HG02870 (cell line): Measurements from ENCODE around the gene NFE2L3.

Experiments
- ATAC-seq: cut with Tn5 transposase; IDR thresholded peaks from one replicate; pipeline ENCODE4 v1.9.1; 2021; ENCODE audit warnings: mild to moderate bottlenecking, moderate library complexity; ENCODE audit not compliant: unreplicated experiment

Gene NFE2L3

DNA sequence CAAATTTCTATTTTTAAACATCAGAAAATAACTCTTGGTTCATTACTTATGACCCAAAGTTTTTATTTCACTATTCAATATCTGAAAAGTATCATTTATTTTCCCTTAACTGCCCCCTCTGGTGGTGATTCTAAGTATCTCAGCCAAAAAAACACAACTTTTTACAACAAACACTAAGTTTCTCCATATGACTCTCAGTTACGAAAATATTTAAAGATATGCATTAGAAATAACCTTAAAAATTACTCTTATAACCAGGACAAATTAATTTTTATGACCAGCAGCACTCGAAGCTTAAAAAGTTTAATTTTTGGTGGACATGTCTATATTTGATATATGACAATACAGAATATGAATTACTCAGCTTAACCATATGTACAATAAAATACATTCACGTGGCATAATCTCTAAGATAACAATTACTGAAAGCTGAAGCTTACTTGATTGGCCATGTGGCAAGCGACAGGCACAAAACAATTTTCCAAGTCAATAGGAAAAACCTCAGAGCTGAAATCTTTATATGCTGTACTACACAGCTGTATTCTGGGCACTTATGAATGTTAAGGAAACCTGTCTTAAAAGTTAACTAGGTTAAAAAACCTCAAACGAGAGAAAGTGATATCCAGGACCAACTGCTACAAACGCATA, 46.3 kb downstream of the NFE2L3 start:
- ATAC-seq, result no peak

DNA sequence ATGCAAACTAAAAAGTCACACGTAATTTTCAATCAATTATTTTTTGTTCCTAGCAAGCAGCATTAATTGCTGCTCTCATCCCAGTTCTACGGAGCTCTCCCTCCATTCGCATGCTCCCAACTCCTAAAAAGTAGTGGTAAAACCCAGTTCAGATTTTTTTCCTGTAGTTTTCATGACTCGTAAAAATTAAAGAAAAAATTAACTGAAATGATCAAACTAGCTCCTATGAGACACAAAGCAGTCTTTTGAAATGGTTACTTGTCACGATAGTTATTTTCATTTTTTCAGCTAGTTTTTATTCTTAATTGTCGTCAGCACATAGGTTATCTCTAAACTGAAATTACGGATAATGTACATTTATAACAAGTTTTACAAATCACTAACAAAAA, 46.8 kb downstream of the NFE2L3 start:
- ATAC-seq, result no peak

DNA sequence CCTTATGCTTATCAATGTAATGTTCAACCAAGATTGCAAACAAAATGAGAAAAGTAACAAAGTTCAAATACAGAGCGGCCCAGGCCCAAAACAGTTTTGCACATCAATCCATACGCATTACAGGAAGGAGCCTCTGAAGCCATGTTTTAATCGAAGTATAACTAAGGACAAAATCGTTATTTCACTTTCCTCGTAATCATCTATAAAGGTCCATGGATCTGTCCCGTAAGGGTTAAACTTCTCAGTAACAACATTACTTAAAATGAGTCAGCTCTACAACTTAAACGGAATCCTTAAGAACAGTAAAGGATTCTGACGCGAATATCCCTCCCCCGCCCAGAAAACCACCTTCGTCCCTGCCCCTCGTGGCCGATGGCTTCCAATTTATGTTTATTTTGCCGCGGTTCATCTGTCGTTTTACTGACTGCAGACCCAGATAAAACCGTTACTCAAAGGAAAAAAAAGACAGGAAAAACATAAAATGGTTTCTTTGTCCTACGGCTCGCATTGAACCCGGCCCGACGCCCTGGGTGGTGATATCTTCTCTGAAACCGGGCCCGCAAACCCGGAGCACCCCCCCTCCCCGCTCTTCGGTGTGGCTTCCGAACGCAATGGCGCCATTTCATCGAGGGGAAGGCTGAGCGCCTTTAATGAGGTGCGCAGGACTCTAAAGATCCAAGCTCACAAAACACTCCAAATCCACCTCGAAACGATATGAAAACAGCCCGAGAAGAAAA, 47.5 kb downstream of the NFE2L3 start:
- no peak for ATAC-seq

DNA sequence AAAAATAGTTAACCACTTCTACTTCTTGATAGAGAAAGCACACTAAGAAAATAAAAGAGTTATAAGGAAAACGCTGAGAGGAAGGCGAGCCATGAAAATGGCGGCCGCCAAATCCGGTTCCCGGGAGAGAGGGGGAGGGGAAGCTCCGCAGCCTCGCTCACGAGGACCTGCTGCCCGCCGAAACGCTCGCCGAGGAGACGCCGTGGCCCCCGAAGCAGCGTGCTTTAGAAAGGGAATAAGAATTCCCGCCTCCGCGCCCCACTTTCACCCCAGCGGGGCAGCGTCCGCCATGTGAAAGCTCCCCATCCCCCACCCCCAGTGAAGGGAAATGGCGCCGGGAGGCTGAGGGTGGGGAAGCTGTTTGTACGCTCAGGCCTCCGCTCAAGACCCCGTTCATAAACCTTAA, 48.0 kb downstream of the NFE2L3 start:
- ATAC-seq, result no peak

DNA sequence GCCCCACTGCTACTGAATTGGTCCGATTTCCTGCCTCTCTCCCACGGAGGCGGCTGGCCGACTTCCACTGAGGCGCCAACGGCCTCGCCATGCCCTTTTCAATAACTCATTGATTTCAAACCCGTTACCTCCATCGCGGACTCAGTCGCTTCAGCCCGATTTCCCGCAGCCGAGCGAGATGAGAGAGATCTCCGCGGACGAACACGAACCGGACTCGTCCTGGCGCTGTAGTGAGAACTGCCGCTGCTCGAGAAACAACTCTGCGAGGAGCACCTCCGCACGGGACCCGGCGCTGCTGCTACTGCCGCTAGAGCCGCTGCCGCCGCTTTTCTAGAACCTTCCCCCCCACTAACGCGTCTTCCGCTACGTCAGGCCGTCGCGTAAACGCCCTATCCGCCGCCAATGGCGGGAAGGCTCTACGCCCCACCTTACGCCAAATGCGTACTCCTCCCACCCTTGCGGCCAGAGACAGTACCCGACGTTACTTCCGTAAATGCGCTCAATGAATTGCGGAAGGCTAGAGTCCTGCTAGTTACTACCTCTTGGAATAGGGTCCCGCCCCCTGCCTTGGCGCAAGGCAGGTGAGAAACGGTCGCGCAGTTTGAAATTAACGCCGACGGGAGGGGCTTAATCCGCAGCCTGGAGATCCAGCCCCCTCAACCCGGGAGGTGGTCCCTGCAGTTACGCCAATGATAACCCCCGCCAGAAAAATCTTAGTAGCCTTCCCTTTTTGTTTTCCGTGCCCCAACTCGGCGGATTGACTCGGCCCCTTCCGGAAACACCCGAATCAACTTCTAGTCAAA, 48.6 kb downstream of the NFE2L3 start, which contains the start of gene HNRNPA2B1:
HNRNPA2B1 (minus strand) TSS at position 303 of the 803 bp plus-strand sequence; CDS start at position 134, 169 bp downstream.
- peak; percentile 65 for ATAC-seq

DNA sequence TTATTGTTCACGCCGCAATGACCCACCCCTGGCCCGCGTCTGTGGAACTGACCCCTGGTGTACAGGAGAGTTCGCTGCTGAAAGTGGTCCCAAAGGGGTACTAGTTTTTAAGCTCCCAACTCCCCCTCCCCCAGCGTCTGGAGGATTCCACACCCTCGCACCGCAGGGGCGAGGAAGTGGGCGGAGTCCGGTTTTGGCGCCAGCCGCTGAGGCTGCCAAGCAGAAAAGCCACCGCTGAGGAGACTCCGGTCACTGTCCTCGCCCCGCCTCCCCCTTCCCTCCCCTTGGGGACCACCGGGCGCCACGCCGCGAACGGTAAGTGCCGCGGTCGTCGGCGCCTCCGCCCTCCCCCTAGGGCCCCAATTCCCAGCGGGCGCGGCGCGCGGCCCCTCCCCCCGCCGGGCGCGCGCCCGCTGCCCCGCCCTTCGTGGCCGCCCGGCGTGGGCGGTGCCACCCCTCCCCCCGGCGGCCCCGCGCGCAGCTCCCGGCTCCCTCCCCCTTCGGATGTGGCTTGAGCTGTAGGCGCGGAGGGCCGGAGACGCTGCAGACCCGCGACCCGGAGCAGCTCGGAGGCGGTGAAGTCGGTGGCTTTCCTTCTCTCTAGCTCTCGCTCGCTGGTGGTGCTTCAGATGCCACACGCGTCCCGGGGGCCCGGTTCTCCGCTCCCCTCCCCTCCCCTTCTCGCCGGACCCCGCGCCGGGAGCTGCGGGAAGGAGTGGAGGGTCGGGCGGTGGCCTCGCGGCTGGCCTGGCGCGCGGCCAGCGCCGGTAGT, 49.4 kb downstream of the NFE2L3 start, which contains the start of gene CBX3:
CBX3 (plus strand) TSS at position 499 of the 772 bp plus-strand sequence. CDS start 1,254 bp downstream, outside the sequence.
- peak; percentile 29 for ATAC-seq

DNA sequence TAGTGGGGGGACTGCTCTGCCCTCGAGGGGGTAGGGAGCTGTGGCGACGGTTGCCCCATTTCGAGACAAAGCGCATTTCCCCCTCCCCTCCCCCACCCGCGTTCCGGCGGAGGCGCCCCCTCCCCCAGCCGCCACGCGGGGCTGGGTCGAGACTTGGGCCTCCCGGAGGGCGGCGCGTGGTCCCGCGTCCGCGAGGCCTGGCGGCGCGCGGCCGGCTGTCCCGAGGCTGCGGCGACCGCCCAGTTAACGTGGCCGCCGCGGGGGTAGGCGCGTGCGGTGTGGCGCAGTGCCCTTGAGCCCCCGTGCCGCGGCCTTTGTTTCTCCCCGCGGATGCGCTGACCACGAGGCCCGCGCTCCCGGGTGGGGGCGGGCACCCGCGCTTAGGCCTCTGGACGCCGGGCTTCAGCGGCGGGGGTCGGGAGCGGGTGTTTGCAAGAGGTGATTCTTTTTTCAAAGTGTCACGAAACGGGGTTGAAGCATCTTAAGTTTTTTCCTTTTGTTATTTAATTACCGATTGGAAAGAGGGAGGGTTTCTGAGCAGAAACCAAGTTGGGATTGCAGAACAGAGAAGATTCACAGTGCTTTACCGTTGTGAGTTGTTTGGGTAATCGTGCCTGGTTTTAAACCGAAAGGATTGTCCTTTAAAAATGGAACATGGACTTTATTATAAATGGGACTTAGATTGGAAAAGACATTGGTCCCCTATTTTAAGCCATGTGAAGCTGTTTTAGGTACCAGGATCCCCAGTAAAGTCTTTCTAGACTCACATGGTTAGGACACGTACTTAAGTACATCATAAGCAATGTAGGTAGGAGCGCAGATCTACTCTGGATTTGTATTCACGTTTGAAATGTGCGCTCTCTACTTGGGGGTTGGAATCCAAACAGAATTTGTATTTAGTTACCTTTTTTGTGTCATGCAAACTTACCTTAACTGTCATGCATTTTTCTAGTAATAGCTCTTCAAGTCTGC, 50.3 kb downstream of the NFE2L3 start:
- ATAC-seq, result no peak

DNA sequence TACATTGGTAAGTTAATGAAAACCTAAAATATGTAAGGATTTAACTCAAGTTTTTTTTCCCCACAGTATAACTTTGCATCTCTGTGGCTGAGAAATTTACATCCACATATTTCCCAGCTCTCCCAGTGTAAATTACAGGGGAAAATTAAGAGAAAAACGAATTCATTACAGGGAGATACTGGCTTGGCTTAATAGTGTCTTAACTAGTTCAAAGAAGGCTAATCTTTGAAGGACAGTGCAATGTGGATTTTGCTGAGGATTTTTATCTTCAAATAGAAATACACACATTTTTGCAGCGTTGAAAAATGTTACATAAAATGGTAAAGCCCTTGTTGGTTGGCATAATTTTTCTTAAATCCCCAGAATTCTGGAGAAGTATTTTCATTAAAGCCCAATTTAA, 51.0 kb downstream of the NFE2L3 start:
- no peak for ATAC-seq

DNA sequence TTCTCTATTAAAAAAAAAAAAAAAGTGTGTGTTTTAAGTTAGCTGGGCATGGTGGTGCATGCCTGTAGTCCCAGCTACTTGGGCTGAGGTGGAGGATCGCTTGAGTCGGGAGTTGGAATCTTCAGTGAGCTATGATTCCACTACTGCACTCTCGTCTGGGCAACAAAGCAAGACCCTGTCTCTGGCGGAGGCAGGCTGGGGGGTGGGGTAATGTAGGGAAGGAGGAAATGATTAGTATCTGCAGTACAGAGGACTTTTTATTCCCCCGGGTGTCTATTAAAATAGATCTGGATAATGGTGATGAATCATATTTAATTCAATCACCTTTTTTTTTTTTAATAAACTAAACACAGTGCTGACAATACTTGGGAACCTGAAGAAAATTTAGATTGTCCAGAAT, 56.0 kb downstream of the NFE2L3 start:
- no peak for ATAC-seq

DNA sequence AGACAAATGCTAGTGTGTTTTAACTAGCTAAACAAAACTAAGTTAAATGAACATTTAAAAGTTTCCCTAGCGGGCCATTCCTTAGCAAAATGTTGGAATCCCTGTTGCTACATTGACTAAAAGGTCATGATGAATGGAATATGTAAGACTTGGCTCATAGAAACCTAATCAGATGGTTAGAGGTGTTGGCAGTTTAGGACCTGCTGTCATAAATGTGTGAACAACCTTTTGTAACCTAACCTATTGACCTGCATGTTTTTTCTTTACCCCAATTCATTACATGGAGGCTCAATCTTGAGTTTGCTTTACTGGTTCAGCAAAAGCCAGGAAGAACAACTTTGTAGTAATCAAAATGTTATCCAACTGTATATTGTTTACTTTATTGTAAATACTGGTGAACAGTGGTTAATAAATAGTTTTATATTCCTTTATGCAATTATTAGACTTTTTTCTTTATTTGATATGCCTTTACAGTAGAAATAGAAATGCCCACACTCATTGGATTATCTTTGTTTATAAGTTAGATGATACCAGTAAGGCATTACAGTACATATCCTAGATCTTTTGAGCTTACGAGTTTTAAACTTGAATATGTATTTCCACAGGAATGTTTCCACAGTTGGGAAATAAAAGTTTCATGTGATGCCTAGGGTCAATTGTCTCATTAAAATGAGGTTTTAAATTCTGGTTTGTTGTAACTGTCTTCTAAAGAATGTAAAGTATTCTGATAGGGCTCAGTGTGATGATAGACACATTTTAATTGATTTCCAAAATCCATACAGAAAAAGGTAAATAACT, 61.1 kb downstream of the NFE2L3 start:
- no peak for ATAC-seq

DNA sequence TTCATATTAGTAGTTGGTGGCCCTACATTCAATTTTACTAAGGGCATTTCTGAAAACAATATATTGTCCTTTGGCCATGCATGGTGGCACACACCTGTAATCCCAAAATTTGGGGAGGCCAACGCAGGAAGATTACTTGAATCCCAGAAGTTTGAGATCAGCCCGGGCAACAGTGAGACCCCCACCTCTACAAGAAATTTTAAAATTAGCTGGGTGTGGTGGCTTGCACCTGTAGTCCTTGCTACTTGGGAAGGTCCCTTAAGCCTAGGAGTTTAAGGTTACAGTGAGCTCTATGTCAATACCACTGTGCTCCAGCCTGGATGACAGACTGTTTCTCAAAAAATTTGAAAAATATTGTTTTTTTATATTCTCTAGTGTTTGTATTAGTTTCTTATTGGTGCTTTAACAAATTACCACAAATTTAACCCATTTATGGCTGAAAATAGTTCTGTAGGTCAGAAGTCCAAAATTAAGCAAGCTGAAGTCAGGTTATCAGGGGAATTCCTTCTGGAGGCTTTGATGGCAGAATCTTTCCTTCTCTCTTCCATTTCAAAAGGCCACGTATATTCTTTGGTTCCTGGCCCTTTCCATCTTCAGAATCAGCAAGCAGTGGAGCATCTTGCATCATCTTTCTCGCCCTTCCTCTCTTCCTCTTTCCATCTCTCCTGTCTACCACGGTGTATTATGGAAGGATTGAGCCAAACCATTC, 62.0 kb downstream of the NFE2L3 start:
- ATAC-seq, result no peak

DNA sequence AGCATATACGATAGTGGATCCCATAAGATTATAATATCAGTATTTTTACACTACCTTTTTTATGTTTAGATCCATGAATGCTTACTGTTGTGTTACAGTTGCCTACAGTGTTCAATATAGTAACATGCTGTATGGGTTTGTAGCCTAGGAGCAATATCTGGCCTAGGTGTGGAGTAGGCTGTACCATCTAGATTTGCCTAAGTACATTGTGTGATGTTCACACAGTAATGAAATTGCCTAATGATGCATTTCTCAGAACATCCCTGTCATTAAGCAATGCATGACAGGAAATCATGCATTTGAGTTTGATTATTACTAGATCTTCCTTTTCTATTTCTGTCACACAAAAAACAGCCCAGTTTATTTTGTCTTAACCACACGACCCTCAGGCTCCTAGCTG, 64.1 kb downstream of the NFE2L3 start:
- no peak for ATAC-seq

DNA sequence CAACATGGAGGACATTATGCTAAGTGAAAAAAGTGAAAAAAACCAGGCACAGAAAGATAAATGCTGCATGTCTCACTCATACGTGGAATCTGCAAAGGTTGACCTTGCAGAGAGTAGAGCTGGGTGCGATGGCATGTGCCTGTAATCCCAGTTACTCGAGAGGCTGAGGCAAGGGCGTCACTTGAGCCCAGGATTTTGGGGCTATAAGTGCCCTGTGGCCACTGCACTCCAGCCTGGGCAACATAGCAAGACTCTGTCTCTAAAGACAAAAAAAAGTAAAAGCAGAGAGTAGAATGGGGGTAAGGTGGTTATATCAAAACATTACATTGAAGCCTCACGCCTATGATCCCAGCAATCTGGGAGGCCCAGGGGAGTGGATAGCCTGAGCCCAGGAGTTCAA, 72.4 kb downstream of the NFE2L3 start:
- ATAC-seq, result no peak

DNA sequence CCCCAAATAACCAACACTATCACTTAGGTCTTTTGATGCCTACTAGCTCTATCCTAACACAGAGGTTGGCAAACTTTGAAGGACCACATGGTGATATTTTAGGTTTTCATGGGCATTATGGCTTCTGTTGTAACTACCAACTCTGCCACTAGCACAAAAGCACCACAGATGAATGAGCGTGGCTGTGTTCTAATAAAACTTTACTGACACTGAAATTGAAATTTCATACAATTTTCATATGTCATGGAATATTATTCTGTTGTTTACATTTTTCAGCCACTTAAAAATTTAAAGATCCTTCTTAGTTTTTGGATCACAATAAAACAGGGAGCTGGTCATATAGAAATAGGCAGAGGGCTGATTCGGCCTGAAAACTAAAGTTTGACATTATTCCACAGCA, 76.0 kb downstream of the NFE2L3 start:
- ATAC-seq, result no peak

DNA sequence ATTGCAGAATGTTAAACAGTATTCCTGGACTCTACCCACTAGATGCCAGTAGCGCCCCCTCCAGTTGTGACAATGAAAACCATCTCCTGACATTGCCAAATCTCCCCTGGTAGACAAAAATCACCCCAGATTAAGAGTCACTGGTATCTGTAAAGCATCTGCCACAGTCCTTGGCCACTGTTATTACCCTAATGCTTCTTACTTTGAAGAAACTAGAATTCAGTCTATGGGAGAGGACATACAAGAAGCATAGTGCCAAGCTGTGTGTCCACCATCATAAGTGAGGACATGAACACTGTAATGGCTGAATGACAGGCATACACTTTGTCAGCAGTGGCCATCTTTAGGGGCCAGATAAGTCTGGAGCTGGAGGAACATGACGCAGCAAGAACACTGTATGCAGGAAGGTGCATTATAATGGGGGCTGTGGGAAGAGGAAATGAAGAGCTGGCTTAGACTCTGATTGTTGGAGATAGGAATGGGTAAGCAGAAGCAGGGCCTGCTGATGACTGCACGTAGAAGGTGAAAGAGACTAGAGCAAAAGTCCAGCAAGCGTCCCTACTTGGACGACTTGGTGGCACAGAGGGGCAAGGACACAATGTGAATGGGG, 82.0 kb downstream of the NFE2L3 start:
- ATAC-seq, result no peak
